IMR-90 (cell line): ENCODE data around the gene NACA. TPM values are rescaled to one million over a fixed set of nuclear protein-coding genes. Genes with fewer than 3 reads are reported as not detected.
A peak's percentile ranks its signal among the peaks of the same experiment; 100 is the strongest.

ENCODE experiments used
- ATAC-seq: fragments of 200-7000 bp; cut with Tn5 transposase; 2 replicates; pipeline ENCODE4 v1.9.1; 2020; ENCODE audit warnings: low read depth, mild to moderate bottlenecking, moderate library complexity
- BruUV-seq: library from RNA; stranded (reverse); fragments of 400-500 nt; replicated peaks from 2 replicates; lab custom pipeline; 2021; lab: Mats Ljungman, UMichigan
- CTCF ChIA-PET: fragments of 300-600 bp; formaldehyde crosslinking; extraction: SDS; loops from one replicate; lab custom pipeline; 2021; ENCODE audit warnings: antibody characterized with exemption; lab: Yijun Ruan, JAX
- POLR2A ChIA-PET: fragments of 300-600 bp; sonication (Branson Sonifier 250); formaldehyde crosslinking; loops from one replicate; lab custom pipeline; 2022; ENCODE audit warnings: antibody characterized with exemption; ENCODE audit not compliant: unreplicated experiment; lab: Charles Lee
- DNase-seq: peaks from one replicate; pipeline ENCODE4 v3.0.0; 2013
- H2AFZ ChIP-seq: replicated peaks from 2 replicates; pipeline ENCODE3; 2013; ENCODE audit warnings: low read length, mild to moderate bottlenecking; ENCODE audit not compliant: poor library complexity
- H2AK5ac ChIP-seq: 2 replicates; pipeline ENCODE4 v1.6.1; 2013; ENCODE audit warnings: low read depth, low read length, inconsistent platforms
- H2AK9ac ChIP-seq: replicated peaks from 2 replicates; pipeline ENCODE3; 2013; ENCODE audit warnings: mild to moderate bottlenecking, low read depth, low read length, moderate library complexity; ENCODE audit not compliant: poor library complexity
- H2BK120ac ChIP-seq: 2 replicates; pipeline ENCODE4 v1.6.1; 2013; ENCODE audit warnings: low read depth, low read length, inconsistent platforms
- H2BK15ac ChIP-seq: 3 replicates; pipeline ENCODE4 v1.6.1; 2013; ENCODE audit warnings: low read depth, low read length, inconsistent platforms
- H2BK20ac ChIP-seq: 2 replicates; pipeline ENCODE4 v1.6.1; 2013; ENCODE audit warnings: low read depth, mild to moderate bottlenecking, inconsistent platforms, low read length, moderate library complexity
- H2BK5ac ChIP-seq: 2 replicates; pipeline ENCODE4 v1.6.1; 2013; ENCODE audit warnings: mild to moderate bottlenecking, low read depth, low read length, inconsistent platforms; ENCODE audit not compliant: poor library complexity, severe bottlenecking
- H3K14ac ChIP-seq: replicated peaks from 2 replicates; pipeline ENCODE4 v1.6.1; 2013; ENCODE audit warnings: low read depth, low read length, inconsistent platforms
- H3K18ac ChIP-seq: 2 replicates; pipeline ENCODE4 v1.6.1; 2013; ENCODE audit warnings: low read depth, low read length, control low read depth
- H3K23ac ChIP-seq: 2 replicates; pipeline ENCODE4 v1.6.1; 2013; ENCODE audit warnings: low read depth, low read length, inconsistent platforms
- H3K27ac ChIP-seq: 2 replicates; pipeline ENCODE4 v1.5.1; 2013; ENCODE audit warnings: mild to moderate bottlenecking, control low read depth, low read length; ENCODE audit not compliant: insufficient read depth
- H3K27me3 ChIP-seq: 2 replicates; pipeline ENCODE4 v1.6.1; 2013; ENCODE audit warnings: low read length; ENCODE audit not compliant: control insufficient read depth, insufficient read depth
- H3K36me3 ChIP-seq: 2 replicates; pipeline ENCODE4 v1.6.1; 2013; ENCODE audit warnings: low read length, mixed read lengths; ENCODE audit not compliant: control insufficient read depth, insufficient read depth
- H3K4ac ChIP-seq: 2 replicates; pipeline ENCODE4 v1.6.1; 2013; ENCODE audit warnings: low read depth, low read length, inconsistent platforms
- H3K4me1 ChIP-seq: 2 replicates; pipeline ENCODE4 v1.6.1; 2013; ENCODE audit warnings: low read length, mixed read lengths; ENCODE audit not compliant: control insufficient read depth, insufficient read depth
- H3K4me2 ChIP-seq: 2 replicates; pipeline ENCODE4 v1.6.1; 2013; ENCODE audit warnings: low read depth, mild to moderate bottlenecking, control low read depth, low read length, moderate library complexity
- H3K4me3 ChIP-seq: 2 replicates; pipeline ENCODE4 v1.5.1; 2013; ENCODE audit warnings: low read depth, mild to moderate bottlenecking, control low read depth, low read length, moderate library complexity; ENCODE audit not compliant: insufficient read depth
- H3K56ac ChIP-seq: 2 replicates; pipeline ENCODE4 v1.6.1; 2013; ENCODE audit warnings: low read length, inconsistent platforms; ENCODE audit not compliant: insufficient read depth; ENCODE audit errors: extremely low read depth
- H3K79me1 ChIP-seq, 2 experiments: 2 replicates each; pipeline ENCODE4 v1.6.1; 2013; ENCODE audit warnings: low read length in 2 of 2, inconsistent platforms in 1 of 2, low read depth in 1 of 2
- H3K9ac ChIP-seq: 2 replicates; pipeline ENCODE4 v1.6.1; 2013; ENCODE audit warnings: low read depth, low read length, control low read depth
- H3K9me1 ChIP-seq: 2 replicates; pipeline ENCODE4 v1.6.1; 2013; ENCODE audit warnings: low read length, inconsistent platforms; ENCODE audit not compliant: insufficient read depth
- H3K9me3 ChIP-seq: 2 replicates; pipeline ENCODE4 v1.6.1; 2013; ENCODE audit warnings: low read length; ENCODE audit not compliant: control insufficient read depth, insufficient read depth
- H4K20me1 ChIP-seq: 2 replicates; pipeline ENCODE4 v1.6.1; 2013; ENCODE audit warnings: low read length, inconsistent platforms; ENCODE audit not compliant: insufficient read depth
- H4K5ac ChIP-seq: 2 replicates; pipeline ENCODE4 v1.6.1; 2013; ENCODE audit warnings: mild to moderate bottlenecking, low read depth, low read length, control low read depth
- H4K8ac ChIP-seq, 2 experiments: 2 replicates each; pipeline ENCODE4 v1.6.1; 2013; ENCODE audit warnings: low read depth in 2 of 2, low read length in 2 of 2, control low read depth in 1 of 2, inconsistent platforms in 1 of 2
- H4K91ac ChIP-seq: 2 replicates; pipeline ENCODE4 v1.6.1; 2013; ENCODE audit warnings: low read depth, low read length, inconsistent platforms; ENCODE audit not compliant: insufficient read depth
- CEBPB ChIP-seq: IDR thresholded peaks from 2 replicates; pipeline ENCODE4 v1.6.1; 2012; ENCODE audit warnings: low read depth, low read length, improper control_type of control experiment
- SMC3 ChIP-seq: fragments of 150-350 bp; IDR thresholded peaks from 2 replicates; pipeline ENCODE4 v1.6.1; 2016; ENCODE audit warnings: low read depth, mild to moderate bottlenecking, antibody characterized with exemption, low read length, moderate library complexity
- WGBS, 2 experiments: methylation state at CpG; one replicate each; pipeline versions ENCODE4 v1.1.5 to v1.1.7; 2013; ENCODE audit warnings: missing lambda C conversion rate in 2 of 2; ENCODE audit not compliant: insufficient read length in 1 of 2; ENCODE audit errors: extremely low coverage in 2 of 2; 5-methylcytosine and 5-hydroxymethylcytosine counted together
- dilution Hi-C: fragments of 300-500 bp; cut with HindIII; formaldehyde crosslinking; loops from one replicate; pipeline ENCODE4 v1.14.3; 2018; ENCODE audit warnings: low sequenced_read_pairs; ENCODE audit not compliant: unreplicated experiment
- in situ Hi-C: fragments of 300-500 bp; cut with MboI; formaldehyde crosslinking; loops from 3 replicates; pipeline ENCODE4 v1.14.3; 2019; ENCODE audit warnings: low sequenced_read_pairs, inconsistent platforms, mixed read lengths
- intact Hi-C: fragments of 100-400 bp; cut with micrococcal nuclease; formaldehyde crosslinking; loops from 2 replicates; pipeline ENCODE4 v1.10.0; 2022
- polyA plus RNA-seq, 3 experiments: library from polyadenylated mRNA; depleted of rRNA; stranded (reverse); fragments of >200 nt; gene quantifications; 2 replicates each; pipeline ENCODE4 v1.2.3, GENCODE V29; 2012; ENCODE audit warnings: low replicate concordance in 1 of 3
- total RNA-seq: library from RNA; depleted of rRNA; stranded (reverse); fragments of >200 nt; gene quantifications from 2 replicates; pipeline ENCODE4 v1.2.3, GENCODE V29; 2012
- TF ChIP-seq, protein P1 (sequence below): fragments of 150-350 bp; IDR thresholded peaks from 2 replicates; pipeline ENCODE4 v1.6.1; 2017; ENCODE audit warnings: mild to moderate bottlenecking, antibody characterized with exemption, low read length, low read depth

The NACA gene
- total and polyA plus RNA-seq, 2 of the 4 experiments (the other 2 are of a cell fraction): 662 to 1,223 TPM

DNA sequence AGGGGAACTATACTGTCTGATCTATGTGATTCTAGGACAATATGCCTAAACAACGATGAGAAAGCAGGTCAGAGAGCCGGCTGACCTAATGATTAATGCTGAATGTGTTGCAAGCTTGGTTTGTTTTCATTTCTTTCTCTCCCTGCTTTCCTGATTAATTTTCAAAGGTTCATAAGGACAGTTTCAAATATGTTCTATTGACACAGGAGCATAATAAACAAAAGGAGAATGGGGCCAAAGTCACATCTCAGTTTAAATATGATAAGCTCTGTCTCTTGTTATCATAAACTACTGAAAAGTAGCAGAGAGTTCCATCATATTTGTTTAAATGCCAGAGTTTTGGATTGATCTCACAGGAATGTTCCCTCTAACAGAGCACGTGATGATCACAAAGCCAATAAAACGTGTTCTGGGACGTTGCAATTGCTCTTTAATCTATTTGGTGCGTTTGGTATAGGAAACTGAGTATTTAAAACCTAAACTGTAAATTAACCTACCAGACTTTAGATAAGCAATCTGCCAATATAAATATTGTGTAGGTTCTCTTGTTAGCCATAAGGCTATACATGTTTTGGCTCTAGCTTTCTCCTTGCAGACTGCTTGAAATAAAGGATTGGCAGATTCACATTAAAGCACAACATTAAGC is 34.3 kb upstream of the NACA start:
- Histone ChIP-seq H3K9me3 (peaks cover 7% of the 10 kb centered on the region; the same call in 1 of the 2 replicates), H2BK120ac (no peak overlapping the region), H4K5ac (no peak overlapping the region), H3K4ac (no peak overlapping the region), H2AK5ac (no peak overlapping the region), H2AFZ (no peak overlapping the region), H3K9ac (no peak overlapping the region), H2BK20ac (no peak overlapping the region), H4K20me1 (no peaks in the 10 kb centered on the region), H3K4me1 (no peaks in the 10 kb centered on the region; the same call in 1 of the 2 replicates), H3K23ac (no peak overlapping the region), H3K4me3 (no peak overlapping the region), H3K4me2 (no peak overlapping the region), H3K27ac (no peak overlapping the region), H2BK5ac (no peak overlapping the region), H3K9me1 (no peaks in the 10 kb centered on the region), H4K8ac (no peak overlapping the region), H4K91ac (no peak overlapping the region), H2AK9ac (no peak overlapping the region), H3K56ac (no peak overlapping the region), H3K27me3 (no peaks in the 10 kb centered on the region), H3K79me1 (peaks cover 0 to 3% of the 10 kb centered on the region in 2 experiments; a peak in 1 of 4 replicates), H3K36me3 (no peaks in the 10 kb centered on the region), H3K14ac (no peak overlapping the region), H3K18ac (no peak overlapping the region), H2BK15ac (no peak overlapping the region)
- no CpG with 5 or more reads among the region's 6 CpGs for WGBS, 2 experiments
- intact Hi-C loops (loop anchor here (2.0 to 5.0 kb wide), 2 partner anchors 241 to 303 kb away; no protein-coding TSS in a partner anchor), in situ Hi-C loops (loop anchor here (10.0 kb wide), 1 partner anchor 305 kb away; no protein-coding TSS in a partner anchor), dilution Hi-C loops (no loop called here)
- no TSS peak for BruUV-seq
- ChIA-PET POLR2A (no interaction called here), CTCF (interaction anchor here (0.6 to 1.6 kb wide), 2 partner anchors 242 to 281 kb away, joined by 3 to 7 read pairs; no protein-coding TSS in a partner anchor)
- DNase-seq (no peak), ATAC-seq (no peak)
- TF ChIP-seq SMC3: no peak
- TF ChIP-seq, protein P1, sequence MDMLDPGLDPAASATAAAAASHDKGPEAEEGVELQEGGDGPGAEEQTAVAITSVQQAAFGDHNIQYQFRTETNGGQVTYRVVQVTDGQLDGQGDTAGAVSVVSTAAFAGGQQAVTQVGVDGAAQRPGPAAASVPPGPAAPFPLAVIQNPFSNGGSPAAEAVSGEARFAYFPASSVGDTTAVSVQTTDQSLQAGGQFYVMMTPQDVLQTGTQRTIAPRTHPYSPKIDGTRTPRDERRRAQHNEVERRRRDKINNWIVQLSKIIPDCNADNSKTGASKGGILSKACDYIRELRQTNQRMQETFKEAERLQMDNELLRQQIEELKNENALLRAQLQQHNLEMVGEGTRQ: peak; percentile 62; the same call in 1 of the 2 replicates
- 0 out of 2 replicates have a peak, but pooled peaks have one; percentile 17 for TF ChIP-seq CEBPB
